ENCODE data around the gene NDUFA6.
"Not testable (repeated sequence)": the region's sequence is repeated elsewhere in the genome, so short reads cannot be mapped to it uniquely, and the experiment has no call there.

The NDUFA6 gene

GRCh38 chr22:42090596-42091454 is at the start of gene NDUFA6:
TSS of gene NDUFA6 (minus strand) at chr22:42090772. CDS start at chr22:42090744, 28 bp downstream.
- DNase-seq, result peak; percentile 100

- DNase-seq, result not testable (repeated sequence)
Observed at GRCh38 chr22:42140153-42140552, 49.6 kb upstream of the NDUFA6 start.

GRCh38 chr22:42139508-42139907 is 48.9 kb upstream of the NDUFA6 start:
- not testable (repeated sequence) for DNase-seq

- peak; percentile 6 for DNase-seq
Observed at GRCh38 chr22:42138972-42139371, 48.4 kb upstream of the NDUFA6 start.

- no peak for DNase-seq
Observed at GRCh38 chr22:42138122-42138770, 47.7 kb upstream of the NDUFA6 start.

- not testable (repeated sequence) for DNase-seq
Observed at GRCh38 chr22:42135688-42136087, 45.1 kb upstream of the NDUFA6 start.

- no peak for DNase-seq
Observed at GRCh38 chr22:42134100-42135020, 43.8 kb upstream of the NDUFA6 start.

GRCh38 chr22:42132457-42132856 is 41.9 kb upstream of the NDUFA6 start:
- DNase-seq, result no peak

GRCh38 chr22:42131562-42131961 is 41.0 kb upstream of the NDUFA6 start:
- no peak for DNase-seq

GRCh38 chr22:42130639-42131431 is 40.3 kb upstream of the NDUFA6 start, which contains the start of gene CYP2D6:
TSS of gene CYP2D6 (minus strand) at chr22:42130810. CDS start at chr22:42130791, 19 bp downstream.
- DNase-seq, result not testable (repeated sequence)

- not testable (repeated sequence) for DNase-seq
Observed at GRCh38 chr22:42130182-42130581, 39.6 kb upstream of the NDUFA6 start.

- not testable (repeated sequence) for DNase-seq
Observed at GRCh38 chr22:42128776-42129694, 38.5 kb upstream of the NDUFA6 start.

- not testable (repeated sequence) for DNase-seq
Observed at GRCh38 chr22:42128007-42128406, 37.4 kb upstream of the NDUFA6 start.

- DNase-seq, result no peak
Observed at GRCh38 chr22:42127606-42128005, 37.0 kb upstream of the NDUFA6 start.

- DNase-seq, result not testable (repeated sequence)
Observed at GRCh38 chr22:42123529-42123928, 33.0 kb upstream of the NDUFA6 start.

- peak; percentile 63 for DNase-seq
Observed at GRCh38 chr22:42120231-42121021, 29.9 kb upstream of the NDUFA6 start.

- DNase-seq, result no peak
Observed at GRCh38 chr22:42116848-42117424, 26.4 kb upstream of the NDUFA6 start.

- DNase-seq, result not testable (repeated sequence)
Observed at GRCh38 chr22:42115420-42115830, 24.9 kb upstream of the NDUFA6 start.

- no peak for DNase-seq
Observed at GRCh38 chr22:42114721-42115120, 24.1 kb upstream of the NDUFA6 start.

Measured in CD4-positive, alpha-beta T cell treated with Interleukin-17A for 1 hour (primary cell).